Measurements from ENCODE around the gene NDUFB4.
"Not testable (repeated sequence)": the region's sequence is repeated elsewhere in the genome, so short reads cannot be mapped to it uniquely, and the experiment has no call there.

Gene NDUFB4

DNA sequence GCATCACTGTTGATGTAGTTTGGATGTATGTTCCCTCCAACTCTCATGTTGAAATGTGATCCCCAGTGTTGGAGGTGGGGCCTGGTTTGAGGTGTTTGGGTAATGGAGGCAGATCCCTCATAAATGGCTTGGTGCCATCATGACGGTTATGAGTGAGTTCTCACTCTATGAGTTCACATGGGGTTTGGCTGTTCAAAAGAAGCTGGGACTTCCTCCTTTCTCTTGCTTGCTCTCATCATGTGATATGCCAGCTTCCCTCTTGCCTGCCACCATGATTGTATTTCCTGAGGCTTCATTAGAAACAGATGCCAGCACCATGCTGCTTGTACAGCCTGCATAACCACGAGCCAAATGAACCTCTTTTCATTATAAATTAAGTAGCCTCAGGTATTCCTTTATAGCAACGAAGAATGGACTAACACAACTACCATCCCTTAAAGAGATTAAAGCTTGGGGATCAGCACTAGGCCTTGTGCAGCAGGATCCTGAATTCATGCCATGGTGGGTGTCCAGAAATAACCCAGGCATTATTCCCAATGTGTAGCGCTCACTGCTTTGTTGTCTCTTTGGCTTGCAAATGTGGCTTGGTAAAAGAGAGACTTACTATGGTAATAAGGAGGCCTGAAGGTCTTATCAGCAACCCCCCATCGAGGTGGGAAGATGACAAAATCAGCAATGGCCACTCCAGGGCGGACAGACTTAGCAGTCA lies 41.9 kb downstream of the NDUFB4 start:
- peak; percentile 66 to 75 for DNase-seq

DNA sequence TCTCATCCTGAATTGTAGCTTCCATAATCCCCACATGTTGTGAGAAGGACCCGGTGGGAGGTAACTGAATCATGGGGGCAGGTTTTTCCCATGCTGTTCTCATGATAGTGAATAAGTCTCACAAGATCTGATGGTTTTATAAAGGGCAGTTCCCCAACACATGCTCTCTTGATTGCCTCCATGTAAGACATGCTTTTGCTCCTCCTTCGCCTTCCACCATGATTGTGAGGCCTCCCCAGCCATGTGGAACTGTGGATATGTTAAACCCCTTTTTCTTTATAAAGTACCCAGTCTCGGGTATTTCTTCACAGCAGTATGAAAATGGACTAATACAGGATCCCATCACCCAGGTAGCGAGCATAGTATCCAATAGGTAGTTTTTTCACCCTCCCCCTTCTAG lies 42.7 kb downstream of the NDUFB4 start:
- not testable (repeated sequence) for DNase-seq

DNA sequence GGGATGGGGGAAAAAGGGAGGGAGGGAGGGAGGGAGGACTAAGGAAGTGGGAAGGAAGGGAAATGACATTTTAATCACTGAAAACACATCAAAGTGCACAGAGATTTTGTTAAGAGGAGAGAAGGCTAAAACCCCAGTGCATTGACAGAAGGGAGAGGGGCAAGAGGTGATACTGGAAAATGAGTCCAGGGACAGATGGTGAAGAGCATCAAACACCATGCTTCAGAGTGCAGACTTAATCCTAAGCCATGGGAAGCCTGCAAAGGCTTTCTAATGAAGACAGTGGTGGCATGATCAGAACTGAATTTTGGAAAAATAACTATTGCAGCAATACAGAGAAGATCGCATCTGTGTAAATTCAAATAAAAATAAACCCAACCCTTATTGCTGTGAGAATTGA lies 44.1 kb downstream of the NDUFB4 start:
- no peak for DNase-seq

DNA sequence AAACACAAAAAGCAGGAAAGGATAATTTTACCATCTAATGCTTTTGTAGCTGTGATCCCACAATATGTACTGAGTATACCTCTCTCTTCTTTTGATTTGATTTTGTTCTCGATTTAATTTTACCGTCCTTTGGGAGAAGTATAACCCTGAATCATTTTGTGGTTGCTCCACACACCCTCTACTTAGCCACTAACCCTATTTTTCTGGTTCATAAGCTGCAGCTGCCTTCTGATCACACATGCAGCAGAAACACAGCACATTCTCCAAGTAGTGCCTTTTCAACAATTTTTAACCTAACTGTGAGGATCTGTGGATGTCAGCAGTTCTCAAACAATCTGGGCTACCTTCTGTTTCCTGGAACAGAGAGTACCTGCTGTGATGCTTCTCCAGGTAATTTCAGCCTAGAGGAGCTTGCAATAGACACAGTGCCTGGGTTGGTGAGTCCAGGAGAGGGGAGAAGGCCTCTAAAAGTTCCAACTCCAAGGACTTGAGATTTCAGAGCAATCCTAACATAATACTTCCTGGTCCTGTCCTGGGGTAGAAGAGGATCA lies 45.6 kb downstream of the NDUFB4 start:
- no peak for DNase-seq

DNA sequence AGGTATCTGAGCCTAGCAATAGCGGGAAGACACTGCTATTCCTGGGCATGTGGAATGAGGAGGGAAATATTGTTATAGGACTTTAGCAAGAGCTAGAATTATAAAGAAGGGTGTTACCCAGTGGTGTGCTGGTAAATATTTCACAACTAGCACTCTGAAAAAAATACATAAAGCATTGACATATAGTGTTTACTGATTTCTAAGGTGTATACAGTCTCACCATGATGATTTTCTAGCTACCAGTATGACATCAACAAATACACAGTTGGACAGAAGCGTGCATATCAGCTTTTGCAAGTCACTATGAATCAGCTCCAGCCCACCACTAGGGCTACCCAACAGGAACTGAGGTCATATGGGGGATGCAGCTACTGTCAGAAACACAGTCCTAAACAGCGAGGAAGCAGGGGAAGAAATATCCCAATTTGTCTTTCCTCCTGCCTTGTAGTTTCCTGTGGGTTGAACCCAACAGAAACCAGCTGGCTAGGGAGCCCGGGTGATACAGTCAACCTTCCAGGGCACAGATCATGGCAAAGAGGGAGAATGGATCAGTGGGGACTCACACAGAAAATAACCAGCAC lies 46.3 kb downstream of the NDUFB4 start:
- DNase-seq = peak; percentile 85 to 96

DNA sequence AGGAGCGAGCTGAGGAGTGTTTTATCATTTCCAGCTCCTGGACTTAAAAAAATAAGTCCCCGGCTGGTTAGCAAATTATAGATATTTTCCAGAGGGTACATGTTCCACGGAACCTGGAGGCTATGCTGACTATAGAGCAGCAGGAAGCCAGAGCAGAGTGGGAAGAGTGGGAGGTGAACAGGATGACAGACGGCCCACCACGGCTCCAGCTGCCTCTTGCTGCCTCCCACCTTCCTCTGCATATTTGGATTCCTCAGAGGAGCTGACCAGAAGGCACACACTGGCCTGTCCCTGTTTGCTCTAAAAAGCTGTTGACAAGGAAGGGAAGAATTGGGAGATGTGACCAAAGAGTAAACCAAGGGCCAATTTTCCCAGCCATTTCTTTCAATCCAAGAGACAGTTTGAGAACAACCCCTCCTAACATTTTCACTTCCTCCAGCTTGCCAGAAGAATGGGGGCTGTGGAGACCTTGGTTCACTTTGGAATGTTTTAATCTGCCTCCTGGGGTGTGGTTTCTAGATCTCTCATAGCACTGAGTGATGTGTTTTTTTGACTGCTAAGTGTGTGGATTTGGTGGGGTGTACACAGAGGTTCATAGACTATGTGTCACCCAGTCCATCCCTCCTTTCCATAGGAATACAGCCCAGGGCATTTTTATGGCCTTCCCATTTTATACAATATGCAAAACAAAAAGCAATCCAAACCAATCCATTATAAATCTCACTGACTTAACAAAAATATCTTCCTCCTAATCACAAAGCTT lies 49.1 kb downstream of the NDUFB4 start:
- DNase-seq = peak in 1 of 2 donors; percentile 67

DNA sequence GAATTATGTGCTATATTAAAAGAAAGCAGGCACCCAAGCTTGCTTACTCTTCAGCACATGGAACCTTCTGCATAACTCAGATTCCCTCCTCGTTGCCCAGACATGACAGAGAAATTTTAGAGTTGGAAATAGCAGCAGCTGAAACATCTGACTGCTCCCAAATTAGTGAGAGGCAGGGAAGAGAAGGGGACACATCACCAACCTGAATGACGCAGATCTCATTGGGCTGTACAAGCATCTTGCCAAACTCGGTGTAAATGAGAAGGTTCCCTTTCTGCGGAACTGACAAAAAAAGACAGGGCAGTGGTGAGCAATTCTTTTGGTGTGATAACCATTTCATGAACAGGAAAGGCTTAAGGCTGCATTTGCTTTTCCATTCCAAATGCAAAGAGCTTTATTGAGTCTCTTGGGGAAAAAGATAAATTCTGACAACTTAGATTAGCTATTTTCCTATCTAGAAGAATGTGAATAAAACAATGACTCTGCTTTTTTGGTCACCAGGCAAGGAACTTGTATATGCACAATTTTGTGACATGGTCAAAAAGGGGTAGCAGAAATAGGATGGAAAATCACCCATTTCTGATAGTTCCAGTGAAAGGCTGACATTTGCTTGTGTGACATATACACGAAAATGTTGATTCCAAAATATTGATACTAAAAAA lies 50.8 kb downstream of the NDUFB4 start:
- peak in 1 of 2 donors; percentile 54 for DNase-seq

DNA sequence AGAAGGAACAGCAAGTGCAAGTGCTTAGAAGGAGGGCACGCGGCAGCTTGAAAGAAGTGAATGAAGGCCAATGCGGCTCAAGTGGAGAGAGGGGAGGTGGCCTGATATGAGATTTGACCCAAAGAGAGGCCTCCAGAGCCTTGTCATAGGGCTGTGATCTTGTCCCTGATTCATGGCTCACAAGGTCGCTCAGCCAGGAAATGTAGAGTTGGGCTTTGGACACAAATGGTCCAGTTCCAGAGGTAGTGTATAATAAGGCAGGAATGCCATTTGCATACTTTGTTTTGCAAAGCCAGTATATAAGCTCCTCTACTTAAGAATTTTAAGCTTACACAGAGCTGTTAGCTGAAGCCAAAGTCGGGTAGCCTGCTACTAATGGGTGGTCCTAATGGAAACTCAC lies 52.2 kb downstream of the NDUFB4 start:
- DNase-seq = no peak

DNA sequence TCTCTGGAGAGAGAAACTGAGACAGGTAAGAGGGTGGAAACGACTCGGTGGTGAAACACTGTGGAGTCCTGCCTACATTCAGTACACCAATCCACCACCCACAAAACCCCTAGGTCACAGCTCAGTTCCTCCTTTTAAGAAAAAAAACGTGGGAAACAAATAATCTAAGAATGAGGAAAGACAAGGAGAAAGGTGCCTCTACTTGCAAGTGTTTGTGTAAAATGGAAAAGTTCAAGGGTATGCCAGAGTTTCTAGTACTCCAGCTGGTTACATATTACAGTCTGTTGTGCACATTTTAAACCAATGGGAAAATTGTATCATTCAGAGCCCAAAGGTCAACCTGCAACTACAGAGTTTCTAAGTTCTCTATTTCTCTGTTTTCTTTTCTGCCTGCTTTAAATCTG lies 53.7 kb downstream of the NDUFB4 start:
- peak; percentile 49 for DNase-seq

DNA sequence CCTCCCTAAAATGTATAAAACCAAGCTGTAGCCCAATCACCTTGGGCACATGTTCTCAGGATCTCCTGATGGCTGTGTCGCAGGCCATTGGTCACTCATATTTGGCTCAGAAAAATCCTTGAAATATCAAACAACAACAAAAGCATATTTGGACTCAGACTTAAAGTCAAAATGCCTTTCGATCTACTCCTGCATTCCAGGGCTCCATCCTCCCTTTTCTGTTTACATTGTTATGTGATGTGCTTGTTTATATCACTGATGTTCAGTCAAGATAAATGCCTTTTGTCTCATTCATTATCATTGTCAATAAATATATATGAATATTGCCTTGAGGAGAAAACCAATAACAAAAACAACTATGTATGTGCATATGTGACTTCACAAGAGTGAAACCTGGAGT lies 54.2 kb downstream of the NDUFB4 start:
- DNase-seq = no peak
